Epidermal melanocyte (primary cell): Measurements from ENCODE around the gene RADIL.

Source experiments
- DNase-seq: peaks from one replicate; pipeline ENCODE4 v3.0.0; 2011; ENCODE audit warnings: low spot score; ENCODE audit not compliant: insufficient read length

RADIL gene

DNA sequence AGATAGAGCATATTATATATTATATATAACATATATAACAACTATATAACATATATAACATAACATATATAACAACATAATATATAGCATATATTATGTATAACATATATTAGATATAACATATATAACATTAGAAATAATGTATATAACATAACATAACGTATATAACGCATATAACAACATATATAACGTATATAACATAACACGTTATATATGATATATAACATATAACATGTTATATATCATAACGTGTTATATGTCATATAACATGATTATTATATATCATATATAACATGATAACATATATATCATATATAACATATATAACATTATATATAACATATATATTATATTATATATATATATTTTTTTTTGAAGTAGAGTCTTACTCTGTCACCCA, 104.4 kb downstream of the RADIL start:
- no peak for DNase-seq

DNA sequence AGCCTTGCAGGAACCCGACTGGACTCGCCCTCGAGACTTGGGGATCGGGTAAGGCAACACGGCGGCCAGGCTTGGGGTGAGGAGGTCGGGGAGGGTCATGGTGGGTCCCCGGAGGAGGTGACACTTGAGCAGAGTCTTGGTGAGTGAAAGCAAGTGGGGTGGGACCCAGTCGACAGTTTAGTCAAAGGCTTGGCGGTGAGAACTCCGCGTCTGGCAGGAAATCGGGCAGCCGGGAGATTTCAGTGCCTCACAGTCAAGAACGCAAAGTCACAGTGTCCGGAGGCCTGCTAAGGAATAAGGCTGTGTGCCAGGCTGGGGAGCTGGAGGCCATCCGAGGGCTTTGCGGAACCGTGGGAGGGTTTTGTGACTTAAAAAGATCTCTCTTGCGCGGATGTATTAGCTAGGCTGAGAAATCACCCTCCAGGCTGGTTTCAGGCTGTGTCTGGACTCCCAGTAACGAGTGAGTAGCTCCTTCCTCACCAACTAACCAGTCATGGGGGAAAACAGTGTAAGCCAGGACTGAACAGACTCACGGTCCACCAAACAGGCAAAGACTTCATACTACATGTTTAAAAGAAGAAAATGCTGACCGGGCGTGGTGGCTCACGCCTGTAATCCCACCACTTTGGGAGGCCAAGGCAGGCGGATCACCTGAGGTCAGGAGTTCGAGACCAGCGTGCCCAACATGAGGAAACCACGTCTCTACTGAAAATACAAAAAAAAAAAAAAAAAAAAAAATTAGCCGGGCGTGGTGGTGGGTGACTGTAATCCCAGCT, 107.5 kb downstream of the RADIL start:
- DNase-seq, result no peak

DNA sequence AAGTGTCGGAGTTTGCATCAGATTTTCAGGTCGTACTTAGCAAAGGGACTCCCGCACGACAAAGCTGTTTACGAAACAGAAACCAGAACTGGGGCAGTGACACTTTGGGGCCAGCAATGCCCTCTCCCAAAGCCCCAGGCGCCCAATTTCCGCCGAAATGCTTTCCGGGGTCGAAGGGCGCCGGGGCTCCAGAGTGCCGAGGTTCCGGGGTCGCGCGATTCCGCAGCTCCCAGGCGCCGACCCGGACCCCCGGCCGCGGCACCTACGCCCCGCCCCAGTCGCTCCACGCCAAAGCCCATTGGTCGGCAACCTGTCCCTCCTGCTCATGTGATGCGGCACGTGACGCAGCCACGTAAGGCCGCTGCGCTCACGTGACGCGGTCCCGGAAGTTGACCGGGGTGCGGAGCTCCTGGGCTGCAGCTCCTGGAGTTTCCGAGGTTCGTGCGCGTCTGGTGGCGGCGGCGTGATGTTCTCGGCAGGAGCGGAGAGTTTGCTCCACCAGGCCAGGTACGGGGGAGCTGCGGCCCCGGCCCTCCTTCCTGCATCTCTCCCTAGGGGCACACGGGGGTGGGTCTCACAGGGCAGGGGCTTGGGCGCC, 108.2 kb downstream of the RADIL start, which contains the start of gene AP5Z1:
Gene AP5Z1, plus strand, starts transcription at position 374 of the 598 bp plus-strand sequence. Its CDS starts 93 bp downstream, at position 467.
- peak; percentile 100 for DNase-seq

DNA sequence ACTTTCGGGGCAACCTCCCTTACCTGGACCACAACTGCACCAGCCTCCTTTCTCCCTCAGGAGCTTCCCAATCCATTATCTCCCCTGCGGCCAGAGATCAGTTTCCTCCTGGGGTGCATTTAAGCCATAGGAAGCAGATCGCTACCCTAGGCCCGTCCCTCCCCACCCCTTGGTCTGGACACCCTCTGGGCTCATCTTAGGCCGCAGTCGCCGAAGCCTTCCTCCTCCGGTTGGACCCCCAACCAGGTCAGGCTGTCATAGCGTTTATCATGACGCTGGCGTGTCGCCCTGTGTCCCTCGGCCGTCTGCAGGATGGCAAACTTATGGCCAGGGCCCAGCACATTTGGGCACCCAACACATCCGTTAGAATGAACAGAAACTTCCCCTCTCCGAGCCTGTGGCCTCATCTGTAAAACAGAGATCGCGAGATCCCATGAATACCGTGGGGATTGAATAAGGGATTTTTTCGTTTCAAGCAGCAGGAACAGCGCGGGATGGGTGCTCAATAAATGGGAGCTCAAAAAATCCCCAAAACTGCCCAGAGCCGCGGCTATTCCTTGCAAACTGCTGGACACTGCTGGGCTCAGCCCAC, 108.8 kb downstream of the RADIL start:
- DNase-seq, result peak; percentile 89

DNA sequence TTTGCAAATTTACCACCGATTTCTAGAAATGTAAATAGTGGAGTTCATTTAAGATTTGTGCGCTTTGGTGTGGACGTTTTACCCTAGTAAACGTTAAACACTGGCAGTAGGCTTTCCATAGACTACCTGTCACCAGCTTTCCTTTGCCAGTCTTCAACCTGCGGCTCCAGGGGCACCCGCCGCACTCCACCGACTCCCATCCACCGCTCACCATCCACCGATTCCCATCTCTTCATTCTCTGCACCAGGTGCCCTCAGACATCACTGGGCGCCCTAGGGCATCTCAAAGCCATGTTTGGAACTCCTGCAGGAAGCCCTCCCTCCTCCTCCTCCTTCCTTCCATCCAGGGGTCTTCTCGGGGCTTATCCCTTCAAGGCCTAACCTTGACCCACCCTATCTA, 109.5 kb downstream of the RADIL start:
- no peak for DNase-seq

DNA sequence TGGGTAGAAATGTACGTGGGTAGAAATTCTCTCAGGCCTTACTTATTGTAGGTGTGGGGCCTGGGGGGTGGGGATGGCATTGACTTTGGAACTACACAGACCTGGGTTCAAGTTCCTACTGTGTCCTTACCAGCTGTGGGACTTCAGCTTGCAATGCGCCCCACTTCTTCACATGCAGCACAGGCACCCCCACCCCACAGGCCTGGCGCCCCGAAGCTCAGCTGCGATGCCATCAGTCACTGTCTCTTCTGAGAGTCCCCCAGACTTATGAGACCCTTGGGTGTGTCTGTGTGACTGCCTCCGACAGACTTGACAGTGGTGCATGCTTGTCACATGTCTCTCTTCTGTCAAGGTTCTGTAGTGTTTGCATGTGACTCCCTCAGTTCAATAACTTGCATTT, 111.2 kb downstream of the RADIL start:
- DNase-seq, result no peak

DNA sequence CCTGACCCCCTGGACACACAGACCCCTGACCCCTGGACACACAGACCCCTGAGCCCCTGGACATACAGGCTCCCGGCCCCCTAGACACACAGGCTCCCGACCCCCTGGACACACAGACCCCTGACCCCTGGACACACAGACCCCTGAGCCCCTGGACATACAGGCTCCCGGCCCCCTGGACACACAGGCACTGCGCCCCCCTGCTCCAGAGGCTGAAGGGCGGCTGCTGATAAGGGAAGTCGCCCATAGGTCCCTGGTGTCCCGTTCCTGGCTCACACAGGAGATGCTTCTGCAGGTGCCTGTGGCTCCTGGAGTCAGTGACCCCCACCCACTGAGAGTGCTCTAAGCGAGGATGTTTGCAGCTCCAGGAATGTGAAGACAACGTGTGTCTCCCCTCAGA, 111.8 kb downstream of the RADIL start:
- DNase-seq, result no peak

DNA sequence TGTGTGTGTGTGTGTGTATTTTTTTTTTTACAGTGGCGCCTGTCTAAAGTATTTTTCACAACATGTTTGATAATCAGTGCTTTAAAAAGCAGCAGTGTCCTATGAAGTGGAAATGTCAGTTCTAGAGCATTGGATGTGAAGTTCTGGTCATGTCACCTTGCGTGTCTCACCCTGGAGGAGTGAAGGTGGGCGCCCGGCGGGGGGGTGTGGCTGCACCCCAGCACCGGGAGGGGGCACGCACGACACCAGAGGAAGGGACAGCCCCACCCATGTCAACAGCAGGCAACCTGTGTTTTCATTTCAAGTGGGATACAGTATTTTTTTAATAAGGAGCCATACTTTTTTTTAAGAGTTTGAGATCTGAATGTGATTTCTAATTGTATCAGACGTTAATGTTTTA, 112.6 kb downstream of the RADIL start:
- no peak for DNase-seq

DNA sequence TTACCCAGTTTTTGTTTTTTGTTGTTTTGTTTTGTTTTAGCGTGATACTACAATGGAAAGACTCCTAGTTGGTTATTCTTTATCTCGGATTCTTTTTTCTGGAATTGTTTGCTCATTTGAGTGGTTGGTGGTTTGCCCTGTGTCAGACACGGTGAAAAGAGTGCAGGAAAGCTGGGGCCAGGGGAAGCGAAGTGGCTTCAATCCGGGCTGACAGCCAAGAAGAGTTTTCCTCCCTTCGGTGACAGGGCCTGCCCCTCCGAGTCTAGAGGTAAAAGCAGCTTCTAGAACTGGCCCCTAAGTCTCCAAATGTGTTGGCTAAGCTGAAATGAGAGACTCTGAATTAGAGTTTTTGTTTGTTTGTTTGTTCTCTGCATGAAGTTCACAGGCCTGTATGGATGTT, 113.8 kb downstream of the RADIL start:
- no peak for DNase-seq

DNA sequence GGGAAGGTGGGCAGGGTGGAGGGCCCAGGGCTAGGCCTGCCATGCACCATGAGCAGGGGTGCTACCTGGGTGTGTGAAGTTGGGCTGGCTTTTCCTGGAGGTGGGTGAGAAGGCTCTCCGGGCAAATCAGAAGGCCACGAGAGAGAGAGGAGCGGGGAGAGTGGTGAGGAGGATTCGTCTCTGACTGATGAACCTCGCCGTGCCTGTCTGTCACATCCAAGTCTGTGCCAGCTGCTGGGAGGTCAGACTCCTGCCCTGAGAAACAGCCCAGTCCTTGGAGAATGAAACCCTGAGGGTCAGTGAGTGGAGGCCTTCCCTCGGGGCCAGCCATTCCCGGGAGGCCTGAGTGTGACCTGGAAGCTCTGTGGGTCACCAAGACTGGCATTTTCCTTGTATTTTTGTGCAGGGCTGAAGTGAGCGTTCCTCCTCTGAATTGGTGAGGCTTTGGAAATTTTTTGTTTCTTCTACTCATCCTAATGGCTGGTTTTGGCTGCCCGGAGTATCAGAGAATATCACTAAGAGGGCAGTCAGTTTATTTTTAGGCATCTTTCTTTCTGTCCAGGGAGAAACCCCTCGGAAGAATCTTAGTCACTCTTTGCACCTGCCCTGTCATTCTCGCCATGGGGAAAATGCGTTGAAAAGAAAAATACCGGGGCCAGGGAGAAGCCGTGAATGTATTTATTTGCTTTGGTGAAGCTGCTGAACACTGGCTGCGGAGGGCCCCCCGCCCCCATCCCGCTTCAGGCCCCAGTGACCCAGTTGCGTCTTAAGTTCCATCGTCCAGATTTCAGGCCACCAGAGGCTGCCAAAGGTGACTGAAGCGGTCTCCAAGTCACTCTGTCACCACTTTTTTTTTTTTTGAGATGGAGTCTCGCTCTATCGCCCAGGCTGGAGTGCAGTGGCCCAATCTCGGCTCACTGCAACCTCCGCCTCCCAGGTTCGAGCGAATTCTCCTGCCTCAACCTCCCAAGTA, 114.6 kb downstream of the RADIL start:
- DNase-seq, result no peak

DNA sequence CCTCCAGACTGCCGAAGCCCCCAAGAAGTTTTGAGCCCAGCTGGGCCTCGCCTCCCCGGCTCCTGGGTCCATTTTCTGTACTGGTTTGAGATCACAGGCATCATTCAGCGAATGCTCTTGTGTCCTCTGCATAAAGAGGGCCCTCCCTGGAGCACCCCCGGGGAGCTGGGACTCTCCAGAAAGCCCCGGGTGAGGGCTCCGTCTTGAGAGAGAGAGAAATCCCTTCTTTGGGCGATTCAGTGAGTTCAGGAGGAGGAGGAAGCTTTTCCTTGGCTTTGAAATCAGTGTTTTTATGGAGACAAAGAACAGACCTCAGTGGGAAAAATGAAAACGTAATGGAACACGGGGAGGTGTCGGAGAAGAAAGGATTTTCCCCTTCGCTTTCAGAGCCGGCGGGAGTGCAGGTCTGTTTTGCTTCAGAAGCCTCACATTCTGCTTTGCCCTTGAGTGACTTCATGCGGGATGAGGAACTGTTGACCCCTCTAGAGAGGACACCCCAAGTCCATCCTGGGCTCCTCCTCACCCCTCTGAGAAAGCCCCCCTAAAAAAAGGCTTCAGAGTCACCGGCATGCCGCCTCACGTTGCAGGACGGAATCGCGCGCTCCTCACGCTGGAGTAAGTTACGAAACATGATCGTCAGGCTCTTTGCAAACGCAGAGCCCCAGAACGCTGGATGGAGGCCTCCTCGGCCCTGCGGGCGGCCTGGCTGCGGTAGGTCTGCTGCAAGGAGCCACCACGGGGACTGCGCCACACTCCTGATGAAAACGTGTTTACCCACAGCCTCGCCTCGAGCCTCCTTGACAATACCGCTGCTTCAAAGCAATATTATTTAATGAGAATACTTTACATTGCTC, 116.6 kb downstream of the RADIL start:
- no peak for DNase-seq

DNA sequence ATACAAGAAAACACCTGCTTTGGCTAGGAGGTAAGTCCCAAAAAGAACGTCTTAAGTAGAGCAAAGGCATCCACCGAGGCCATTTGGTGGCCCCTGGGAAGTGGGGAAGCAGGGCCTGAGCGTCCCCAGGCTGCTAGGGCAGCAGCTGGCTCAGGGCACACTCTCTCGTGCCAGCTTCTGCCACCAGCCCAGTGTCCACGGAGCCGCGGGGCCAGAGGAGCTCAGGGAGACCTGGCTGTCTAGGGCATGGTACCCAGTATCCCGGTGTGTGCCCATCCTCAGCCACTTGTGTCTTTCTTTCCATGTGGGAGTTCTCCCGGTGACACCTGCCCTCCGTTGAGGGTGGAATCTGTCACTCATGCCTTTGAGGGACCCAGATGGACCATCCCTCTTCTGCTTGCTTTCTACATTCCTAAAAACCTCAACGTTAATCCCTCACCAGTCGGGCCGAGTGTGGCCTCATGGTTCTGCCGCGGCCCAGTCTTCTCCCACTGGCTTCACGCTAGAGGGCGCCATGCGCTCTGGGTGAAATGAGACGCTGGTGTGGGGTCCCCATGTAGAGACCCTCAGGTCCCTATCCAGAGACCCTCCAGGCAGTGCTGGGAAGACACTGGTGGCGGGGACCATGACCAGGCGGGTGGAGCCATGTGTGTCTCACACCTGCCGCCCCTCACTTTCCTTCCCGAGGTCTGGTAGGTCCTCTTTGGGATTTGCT, 117.6 kb downstream of the RADIL start:
- no peak for DNase-seq

DNA sequence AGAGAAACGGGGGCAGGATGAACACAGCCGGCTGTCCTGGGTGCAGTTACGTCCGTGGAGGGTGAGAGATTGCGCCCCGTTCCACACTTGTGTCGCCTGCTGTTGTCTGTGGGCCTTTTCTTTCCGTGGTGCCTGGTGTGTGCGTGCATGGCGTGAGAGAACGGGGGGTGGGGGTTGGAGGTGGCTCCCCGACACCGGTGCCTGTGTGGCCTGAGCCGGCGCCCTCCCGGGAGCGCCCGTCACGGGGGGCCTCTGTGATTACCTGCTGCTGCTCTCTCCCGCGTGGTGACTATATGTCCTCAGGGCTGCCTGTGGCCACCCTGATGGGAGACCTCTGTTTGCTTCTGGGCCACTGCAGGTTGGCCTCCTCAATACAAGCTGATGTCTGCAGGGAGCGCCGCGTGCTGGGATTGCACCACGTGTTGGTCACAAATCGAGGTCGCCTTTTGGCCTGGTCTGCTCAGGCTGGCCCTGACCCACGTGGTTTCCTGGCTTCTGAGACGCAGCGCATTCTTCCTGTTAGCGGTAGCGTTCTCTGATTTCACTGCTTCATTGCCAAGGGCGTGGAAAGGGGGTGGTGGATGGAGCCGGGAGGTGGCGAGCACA, 119.0 kb downstream of the RADIL start:
- DNase-seq, result no peak

DNA sequence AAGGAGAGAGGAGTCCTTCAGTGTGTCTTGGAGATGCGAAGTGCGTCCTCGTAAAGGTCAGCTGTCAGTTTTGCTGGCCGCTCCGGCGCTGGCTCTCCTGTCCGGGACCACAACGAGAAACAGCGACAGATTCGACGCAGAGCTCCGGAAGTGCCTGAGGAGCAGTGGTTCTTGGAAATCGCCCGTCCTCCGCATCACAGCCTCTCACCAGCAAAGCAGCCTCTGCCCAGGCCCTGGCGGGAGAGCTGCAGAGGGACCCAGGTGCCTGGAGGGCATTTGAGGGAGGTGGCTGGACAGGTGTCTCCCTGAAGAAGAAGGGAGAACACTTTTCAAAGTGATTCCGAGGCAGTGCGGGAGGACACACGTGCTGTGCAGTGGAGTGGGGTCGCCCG, 119.7 kb downstream of the RADIL start:
- DNase-seq, result no peak

DNA sequence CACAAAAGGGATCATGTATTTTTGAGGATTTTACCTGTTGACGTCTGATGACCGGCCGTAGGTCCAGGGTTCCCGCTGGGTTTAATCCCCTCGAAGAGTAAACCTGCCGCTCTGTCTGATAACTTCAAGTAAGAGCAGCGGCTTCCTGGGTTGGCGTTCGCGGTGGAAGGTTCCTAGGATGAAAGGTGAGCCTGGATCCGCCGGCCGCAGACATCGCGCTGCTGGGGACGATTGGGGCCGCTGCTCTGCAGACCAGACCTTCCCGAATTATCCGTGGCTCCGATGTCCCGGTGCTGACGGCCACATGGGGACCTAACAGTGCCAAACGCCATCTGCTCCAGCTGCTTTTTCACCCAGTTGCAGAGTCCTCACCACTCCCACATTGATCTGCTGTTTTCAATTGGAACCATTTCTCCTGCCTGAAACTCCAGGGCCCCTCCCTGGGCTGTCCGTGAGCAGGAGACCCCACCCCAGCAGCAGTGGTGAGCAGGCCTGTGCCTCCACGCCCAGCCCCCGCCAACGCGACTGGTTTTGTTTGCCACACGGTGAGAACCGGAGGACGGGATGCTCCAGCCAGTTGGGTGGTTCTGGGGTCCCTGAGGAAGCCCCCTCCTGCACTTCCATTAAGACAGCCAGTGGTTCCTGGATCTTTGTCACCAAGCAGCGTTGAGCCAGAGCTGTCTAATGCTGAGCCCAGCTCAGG, 120.3 kb downstream of the RADIL start:
- no peak for DNase-seq

DNA sequence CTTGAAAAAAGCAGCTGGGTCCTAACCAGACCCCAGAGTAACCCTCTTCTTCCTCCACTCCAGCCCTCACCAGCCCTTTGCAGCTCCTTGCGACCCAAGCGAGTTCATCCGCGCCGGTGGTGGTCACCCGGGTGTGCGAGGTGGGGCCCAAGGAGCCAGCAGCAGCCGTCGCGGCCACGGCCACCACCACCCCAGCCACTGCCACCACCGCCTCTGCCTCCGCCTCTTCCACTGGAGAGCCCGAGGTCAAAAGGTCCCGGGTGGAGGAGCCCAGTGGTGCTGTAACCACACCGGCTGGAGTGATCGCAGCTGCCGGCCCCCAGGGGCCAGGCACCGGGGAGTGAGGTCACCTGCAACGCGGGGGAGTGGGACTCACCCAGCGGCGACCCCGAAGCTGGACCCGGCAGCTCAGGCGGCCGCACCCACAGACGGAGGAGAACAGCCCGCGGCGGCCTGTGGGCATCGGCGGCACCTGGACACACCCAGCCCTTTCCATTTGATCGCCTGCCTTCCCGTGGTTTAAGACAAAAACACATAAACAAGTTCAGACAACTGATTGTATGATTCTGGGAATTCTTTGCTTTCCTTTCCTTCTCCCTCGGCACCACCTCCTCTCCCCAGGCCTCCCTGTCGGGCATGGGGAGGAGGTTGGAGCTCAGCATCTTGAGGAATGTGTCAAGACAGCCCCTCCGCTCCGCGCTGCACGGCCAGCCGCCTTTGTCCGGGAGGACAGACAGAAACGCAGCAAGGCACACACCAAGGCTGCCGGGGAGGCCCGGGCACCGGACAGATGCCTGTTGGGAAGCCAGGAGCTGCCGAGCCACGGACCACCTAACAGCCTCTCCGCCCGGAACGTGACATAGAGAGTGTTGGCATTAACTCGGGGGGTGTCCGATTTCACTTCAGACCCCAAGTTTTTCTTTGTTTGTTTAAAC, 121.1 kb downstream of the RADIL start:
- no peak for DNase-seq

DNA sequence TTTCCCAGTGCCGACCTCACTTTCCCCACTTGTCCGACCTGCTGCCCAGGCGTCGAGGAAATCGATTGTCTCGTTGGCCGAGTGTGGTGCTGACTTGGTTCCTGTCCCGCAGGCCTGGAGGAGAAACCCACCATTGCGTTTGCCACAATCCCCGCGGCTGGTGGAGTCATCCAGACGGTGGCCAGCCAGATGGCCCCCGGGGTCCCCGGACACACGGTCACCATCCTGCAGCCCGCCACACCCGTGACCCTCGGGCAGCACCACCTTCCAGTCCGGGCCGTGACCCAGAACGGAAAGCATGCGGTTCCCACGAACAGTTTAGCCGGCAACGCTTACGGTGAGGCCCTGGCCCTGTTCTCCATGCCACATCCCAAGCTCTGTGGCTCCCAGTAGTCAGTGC, 122.6 kb downstream of the RADIL start:
- DNase-seq, result no peak

DNA sequence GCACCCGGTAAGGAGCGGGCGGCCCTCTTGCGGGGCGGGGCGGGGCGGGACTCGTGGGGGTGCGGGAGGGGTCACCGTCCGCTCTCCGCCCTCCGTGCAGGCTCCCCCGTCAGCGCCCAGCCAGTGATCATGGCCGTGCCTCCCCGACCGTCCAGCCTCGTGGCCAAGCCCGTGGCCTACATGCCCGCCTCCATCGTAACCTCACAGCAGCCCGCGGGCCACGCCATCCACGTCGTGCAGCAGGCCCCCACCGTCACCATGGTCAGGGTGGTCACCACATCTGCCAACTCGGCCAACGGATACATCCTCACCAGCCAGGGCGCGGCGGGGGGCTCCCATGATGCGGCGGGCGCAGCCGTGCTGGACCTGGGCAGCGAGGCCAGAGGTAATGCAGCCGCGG, 124.3 kb downstream of the RADIL start:
- no peak for DNase-seq
